ENCODE measurements around the gene PPP4R4.
"Not testable (repeated sequence)": the region's sequence is repeated elsewhere in the genome, so short reads cannot be mapped to it uniquely, and the experiment has no call there.

PPP4R4 gene

DNA sequence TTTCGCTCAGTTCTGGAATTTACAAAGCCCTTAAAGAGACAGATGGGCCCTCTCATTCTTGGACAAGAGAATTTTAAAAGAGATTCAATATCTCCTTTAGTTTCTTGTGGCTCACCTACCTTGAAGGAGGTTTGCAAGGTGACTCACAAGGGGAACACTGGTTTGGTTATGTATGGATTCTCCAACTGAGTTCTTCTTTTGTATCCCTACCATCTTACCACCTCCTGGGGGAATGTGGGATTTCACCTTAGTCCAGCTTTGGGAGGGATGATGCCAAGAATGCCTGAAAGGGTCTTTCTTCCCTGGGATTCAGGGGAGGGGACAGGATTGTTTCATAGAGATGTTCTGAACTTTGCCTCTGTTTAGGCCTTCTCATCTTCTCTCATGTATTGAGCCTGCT is 3.7 kb downstream of the PPP4R4 start:
- DNase-seq (ENCODE audit: low read depth): no peak

DNA sequence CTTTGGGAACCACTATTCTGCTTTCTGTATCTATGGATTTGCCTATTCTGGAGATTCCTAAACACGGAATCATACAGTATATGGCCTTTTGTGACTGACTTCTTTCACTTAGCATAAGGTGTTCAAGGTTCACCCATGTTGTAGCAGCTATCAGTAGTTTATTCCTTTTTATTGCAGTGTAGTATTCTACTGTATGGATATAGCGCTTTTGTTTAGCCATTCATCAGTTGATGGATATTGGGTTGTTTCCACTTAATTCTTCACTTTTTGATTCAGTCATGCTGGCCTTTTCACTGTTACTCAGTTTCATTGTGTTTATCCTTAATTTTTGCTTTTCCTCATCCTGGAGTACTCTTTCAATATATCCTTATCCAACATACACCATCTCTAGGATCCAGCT is 5.1 kb downstream of the PPP4R4 start:
- no peak for DNase-seq (ENCODE audit: low read depth)

DNA sequence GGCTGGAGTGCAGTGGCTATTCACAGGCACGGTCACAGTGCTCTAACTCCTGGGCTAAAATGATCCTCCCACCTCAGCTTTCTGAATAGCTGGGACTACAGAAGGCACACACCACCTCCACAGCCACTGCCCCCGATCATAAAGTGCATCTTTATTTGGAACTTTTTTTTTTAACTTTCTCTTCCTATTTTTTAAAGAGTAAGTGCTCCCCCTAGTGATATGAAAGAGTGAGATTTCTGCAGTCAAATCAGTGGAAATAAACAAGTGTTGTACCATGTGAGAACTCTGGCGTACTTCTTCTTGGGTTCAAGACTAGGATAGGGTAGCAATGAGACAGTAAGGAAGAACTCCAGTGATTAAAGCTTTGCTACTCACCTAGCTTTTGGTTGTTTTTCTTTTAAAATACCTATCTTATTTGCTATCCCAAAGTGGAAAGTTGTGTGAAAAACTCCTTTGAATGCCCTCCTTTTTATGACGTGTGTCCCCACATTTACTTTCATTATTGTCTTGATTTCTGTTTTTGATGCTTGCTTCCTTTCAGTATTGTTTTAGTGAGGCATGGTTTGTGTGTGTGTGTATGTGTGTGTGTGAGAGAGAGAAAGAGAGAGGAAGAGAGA is 6.6 kb downstream of the PPP4R4 start:
- no peak for DNase-seq (ENCODE audit: low read depth)

DNA sequence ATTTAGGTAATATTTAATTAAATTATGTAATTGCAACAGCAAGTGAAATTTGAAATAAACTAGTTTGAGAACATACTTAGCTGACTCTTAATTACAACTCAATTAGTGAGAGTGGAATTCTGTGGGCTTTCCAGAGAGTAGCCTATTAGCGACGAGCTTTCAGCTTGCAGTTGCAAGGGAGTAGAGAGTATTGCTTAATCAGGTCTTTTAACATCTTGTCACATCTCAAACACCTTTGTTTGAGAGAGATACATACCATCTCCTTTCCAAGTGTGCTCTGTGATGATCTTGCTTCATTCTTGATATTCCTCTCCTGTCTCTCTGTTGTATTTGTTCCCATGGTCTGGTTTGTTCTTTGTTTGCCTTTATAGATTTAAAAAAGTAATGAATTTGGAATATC is 7.7 kb downstream of the PPP4R4 start:
- DNase-seq (ENCODE audit: low read depth): no peak

DNA sequence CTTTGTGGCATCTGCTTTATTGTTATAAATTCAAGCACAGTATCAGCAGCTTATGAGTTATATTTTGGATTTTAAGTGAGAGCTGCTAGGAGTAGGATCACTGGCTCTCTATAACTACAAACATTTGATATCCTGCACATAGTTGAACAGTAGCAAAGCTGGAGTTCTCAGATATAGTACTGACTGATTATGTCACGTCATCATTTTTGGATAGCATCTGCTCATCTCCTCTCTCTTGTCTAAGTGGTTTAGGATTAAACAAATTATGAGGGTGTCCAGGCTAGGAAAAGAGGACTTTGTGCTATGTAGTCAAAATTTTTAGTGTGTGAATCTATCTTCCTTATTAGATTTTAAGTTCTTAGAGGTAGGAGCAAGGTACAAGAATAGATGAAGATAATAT is 18.4 kb downstream of the PPP4R4 start:
- DNase-seq (ENCODE audit: low read depth): no peak

DNA sequence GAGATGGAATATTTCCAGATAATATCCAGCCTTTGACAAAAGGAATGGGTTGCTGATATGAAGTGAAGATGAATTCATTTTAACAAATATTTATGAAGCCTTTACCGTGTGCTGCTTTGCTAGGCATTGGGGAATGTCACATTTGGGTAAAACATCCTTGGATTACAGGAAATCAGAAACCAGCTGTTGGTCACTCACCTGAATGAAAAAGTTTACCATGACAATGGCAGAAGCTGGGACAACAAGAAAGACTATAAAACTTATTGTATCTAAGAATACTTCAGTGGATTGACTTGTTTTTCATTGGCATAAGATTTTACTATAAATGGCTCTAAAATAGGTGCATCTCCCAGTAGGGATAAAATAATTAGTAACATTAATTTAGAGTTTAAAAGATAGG is 19.7 kb downstream of the PPP4R4 start:
- DNase-seq (ENCODE audit: low read depth): no peak

DNA sequence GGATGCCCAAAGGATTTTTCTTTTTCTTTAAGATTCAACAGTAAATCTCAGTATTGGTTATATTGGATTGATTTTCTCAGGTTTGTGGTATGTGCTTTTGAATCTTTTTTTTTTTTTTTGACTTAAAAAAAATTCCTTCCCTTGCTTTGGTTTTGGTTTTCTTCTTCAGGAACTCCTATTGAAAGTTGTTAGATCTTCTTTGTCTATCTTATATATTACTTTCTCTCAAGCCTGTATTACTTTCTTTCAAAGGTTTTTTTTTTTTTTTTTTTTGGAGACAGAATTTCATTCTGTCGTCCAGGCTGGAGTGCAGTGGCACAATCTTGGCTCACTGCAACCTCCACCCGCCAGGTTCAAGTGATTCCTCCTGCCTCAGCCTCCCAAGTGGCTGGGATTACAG is 21.9 kb downstream of the PPP4R4 start:
- DNase-seq (ENCODE audit: low read depth): no peak

DNA sequence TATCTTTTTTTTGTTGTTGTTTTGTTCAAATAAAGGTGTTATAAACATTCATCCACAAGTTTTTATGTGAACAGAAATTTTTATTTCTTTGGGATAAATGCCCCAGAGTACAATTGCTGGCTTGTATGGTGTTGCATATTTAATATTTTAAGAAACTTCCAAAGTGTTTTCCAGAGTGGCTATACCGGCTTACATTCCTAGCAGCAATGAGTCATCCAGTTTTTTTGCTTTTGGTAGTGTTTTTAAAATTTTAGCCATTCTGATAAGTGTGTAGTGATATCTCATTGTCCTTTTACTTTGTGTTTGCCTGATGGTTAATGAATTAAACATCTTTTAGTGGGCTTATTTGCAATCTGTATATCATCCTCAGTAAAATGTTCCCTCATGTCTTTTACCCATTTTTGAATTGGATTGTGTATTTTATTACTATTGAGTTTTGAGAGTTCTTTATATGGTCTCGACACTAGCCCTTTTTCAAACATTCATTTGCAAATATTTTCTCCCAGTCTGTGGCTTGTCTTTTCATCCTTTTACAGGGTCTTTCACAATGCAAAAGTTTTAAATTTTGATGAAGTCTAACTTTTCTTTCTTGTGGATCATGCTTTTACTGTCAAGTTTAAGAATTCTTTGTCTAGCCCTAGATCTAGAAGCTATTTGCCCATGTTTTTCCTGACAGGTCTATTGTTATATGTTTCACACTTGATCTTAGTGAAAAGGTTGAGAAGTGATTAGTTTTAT is 29.5 kb downstream of the PPP4R4 start:
- DNase-seq (ENCODE audit: low read depth): no peak

DNA sequence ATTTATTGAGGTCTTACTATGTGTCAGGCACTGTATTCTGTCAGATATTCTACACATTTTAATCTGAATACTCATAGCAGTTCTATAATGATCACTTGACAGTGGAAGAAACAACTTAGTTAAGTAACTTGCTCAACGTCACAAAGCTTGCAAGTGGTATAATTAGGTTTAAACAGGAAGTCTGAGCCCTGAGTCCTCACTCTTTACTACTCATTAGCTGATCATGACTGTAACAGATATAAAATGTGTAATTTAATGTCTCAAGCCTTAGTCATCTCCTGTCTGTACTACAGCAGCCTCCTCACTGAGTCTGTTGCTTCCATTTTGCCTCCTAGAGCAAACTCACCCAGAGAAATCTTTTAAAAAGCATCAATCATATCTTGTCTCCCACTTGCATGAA is 38.9 kb downstream of the PPP4R4 start:
- no peak for DNase-seq (ENCODE audit: low read depth)

DNA sequence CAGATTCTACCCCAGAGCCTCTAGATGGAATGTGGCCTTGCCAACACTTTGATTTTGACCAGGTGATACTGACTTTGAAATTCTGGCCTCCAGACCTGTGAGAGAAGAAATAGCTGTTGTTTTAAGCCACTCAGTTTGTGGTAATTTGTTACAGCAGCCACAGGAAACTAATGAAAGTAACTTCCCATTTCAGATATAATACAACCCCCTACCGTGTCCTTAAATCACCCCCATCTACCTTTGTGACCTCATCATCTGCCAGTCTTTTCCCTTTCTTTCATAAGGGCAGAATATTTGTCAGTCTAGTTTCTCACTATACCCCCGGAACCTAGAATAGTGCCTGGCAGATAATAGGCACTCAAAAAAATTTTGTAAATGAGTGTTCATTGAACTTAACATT is 39.6 kb downstream of the PPP4R4 start:
- DNase-seq (ENCODE audit: low read depth): no peak

DNA sequence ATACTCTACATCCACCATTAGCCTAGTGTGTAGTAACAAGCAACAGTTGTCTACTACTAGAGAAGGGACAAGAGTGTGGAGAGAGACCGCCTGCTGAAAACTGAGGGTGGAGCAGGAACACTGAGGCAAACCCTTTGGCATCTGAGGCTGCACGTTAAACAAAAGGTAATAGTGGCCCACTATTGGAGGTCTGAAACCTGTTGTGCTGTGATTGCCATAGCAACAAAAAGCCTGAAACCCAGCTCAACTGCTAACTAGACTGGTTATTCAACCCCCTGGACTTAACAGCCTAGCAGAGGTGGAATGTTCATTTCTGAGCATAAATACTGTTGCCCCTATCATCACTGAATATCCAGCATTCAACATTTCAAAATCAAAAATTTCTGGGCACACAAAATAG is 43.0 kb downstream of the PPP4R4 start:
- DNase-seq (ENCODE audit: low read depth): no peak

DNA sequence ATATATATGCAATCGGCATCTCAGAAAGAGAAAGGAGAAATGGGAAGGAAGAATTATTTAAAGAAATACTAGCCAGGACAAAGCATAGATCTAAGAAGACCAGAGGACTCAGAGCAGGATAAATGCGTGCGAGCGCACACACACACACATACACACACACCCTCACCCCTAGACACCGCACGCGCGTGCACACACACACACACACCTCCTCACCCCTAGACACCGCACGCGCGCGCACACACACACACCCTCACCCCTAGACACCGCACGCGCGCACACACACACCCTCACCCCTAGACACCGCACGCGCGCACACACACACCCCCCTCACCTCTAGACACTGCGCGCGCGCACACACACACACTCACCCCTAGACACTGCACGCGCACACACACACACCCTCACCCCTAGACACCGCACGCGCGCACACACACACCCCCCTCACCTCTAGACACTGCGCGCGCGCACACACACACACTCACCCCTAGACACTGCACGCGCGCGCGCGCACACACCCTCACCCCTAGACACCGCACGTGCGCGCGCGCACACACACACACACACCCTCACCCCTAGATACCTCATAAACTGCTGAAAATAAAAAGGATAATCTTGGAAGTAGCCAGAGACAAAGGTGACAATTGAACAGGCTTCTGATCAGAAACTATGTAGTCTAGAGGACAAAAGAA is 44.2 kb downstream of the PPP4R4 start:
- not testable (repeated sequence) for DNase-seq (ENCODE audit: low read depth)

DNA sequence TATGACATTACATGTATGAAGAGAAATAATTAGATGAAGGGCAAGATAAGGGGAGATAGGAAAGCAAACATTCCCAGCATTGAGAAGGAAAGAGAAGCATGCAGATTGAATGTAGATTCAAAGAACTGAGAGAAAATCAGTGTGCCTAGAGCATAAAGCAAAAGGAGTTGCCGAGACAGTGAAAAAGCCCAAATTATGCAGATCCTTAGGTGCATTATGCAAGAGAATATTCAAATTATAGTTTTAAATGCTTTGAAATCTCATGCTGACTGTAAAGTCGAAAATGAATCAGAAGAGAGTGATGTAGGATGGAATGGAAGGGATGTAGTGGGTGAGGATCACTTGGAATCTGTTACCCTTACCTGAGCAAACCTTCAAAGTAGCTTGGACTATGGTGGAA is 49.9 kb downstream of the PPP4R4 start:
- no peak for DNase-seq (ENCODE audit: low read depth)

DNA sequence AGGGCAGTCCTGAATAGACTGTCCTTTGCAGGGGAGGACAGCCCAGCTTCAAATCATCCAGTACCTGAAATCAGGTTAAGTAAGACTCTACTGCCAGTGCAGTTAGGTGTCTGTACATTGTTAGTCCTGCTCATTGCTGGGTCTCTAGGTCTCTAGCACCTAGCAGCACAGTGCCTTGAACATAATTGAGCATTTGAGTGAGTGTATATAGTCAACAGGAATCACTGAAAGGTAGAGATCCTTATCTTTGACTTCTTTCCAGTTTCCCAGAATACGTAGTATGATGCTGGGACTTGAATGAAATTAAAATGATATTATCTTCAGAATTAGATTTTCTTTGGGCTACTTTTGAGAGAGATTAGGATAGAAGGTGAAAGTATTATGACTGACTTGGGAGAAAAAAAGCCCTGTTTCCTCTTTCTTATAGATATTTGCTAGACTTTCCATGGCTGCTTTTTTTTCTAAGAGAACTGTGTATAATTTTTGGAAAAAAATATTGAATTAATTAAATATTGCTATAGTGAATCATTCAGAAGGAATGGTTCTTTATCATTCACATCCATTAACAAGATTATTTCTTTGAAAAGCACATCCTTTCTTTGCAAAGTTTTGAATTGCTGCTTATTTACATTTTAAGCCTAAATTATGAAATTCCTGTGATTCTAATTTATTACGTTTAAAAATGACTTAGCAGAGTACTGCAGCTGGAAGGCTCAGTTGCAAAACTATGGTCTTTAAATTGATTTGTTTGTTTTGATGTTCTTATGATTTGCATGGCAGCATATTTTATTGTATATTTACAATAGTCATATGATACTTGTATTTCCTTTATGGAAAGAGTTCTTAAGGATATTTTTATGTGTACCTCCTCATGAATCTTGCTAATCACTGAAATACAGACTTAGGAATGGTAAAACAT is 51.6 kb downstream of the PPP4R4 start:
- DNase-seq (ENCODE audit: low read depth): no peak

DNA sequence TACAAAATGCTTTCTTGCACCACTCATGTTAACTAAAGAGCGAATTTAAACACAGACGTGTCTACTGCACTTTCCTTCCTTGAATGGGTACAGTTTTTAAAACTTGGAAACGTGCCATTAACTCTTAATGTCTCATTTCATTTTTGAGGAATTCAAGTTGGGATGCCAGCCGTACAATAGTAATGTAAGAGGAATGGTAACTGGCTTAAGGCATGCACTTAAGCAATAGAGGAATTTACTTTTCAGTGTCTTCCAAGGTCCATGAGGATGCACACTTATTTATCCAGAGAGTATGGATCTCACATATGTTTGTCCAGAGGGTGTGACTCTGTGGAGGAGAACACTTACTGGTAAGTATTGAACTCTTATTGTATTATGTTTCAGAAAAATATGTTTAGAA is 52.9 kb downstream of the PPP4R4 start:
- no peak for DNase-seq (ENCODE audit: low read depth)

DNA sequence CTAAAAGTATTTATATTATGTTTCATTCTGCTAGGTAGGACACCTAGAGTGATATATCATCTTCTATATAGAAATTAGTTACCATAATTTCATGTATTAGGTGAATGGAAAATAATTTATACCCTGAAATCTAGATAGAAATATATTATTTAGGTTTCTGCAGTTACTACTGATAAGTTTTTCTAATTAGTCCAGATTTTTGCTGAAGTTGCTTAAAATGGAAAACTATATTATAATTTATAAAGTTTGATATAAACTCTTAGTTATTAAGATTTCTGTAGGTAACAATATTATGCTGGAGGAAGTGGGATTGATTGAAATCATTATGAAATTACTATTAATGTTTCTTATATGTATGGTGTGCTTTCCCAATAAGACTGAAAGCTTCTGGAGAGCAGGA is 62.9 kb downstream of the PPP4R4 start:
- no peak for DNase-seq (ENCODE audit: low read depth)

DNA sequence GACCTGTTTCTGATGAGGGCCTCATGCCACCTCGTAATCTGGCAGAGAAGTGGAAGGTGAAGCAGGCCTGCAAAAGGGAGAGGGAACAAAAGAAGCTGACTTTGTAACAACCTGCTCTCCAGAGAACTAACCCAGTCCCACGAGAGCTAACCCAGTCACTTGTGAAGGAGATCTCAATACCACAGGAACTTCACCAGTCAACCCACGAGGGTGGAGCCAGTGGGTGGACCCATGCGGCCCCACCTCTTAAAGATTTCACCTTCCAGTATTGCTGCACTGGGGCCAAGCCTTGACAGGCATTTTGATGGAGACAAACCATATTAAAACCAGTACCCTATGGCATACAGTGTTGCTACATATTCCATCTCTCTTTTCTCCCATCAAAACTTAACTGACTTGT is 63.9 kb downstream of the PPP4R4 start:
- no peak for DNase-seq (ENCODE audit: low read depth)

DNA sequence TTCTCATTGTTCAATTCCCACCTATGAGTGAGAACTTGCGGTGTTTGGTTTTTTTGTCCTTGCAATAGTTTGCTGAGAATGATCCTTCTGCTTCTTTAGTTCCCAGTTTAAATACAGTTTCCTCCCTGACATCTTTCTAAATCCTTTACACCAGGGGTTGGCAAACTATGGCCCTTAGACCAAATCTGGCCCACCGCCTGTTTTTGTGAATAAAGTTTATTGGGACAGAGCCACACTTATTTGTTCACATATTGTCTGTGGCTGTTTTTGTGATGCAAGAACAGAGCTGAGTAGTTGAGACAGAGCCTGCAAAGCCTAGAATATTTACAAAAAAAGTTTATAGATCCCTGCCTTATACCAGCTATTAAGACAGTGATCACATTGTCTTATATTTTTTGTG is 65.3 kb downstream of the PPP4R4 start:
- DNase-seq (ENCODE audit: low read depth): no peak

DNA sequence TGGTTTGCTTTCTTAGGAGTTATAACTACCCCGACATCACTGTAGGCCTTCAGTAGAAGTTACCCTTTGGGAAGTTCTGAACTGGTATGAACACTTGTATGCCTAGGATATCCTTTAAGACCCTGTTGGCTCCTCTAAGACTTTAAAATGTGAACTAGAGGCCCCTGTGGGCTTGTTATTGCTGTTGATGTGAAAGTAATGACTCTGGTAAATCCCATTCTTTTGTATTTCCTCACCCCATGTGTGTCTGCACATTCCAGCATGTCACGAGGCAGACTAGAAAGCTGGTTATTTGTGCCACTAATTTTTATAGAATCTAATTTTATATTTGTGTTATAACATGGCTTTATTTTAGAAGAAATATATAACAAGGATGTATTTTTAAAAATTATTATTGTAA is 70.1 kb downstream of the PPP4R4 start:
- DNase-seq (ENCODE audit: low read depth): no peak

DNA sequence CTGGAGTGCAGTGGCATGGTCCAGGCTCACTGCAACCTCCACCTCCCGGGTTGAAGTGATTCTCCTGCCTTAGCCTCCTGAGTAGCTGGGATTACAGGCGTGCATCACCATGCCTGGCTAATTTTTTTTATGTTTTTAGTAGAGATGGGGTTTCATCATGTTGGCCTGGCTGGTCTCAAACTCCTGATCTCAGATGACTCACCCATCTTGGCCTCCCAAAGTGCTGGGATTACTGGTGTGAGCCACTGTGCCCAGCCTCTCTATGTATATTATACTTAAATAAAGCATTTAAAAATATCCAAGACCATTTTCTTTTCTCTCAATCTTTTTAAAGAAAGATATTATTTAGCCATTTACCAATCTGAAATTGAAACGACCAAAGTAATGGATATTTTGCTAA is 90.1 kb downstream of the PPP4R4 start:
- not testable (repeated sequence) for DNase-seq (ENCODE audit: low read depth)

DNA sequence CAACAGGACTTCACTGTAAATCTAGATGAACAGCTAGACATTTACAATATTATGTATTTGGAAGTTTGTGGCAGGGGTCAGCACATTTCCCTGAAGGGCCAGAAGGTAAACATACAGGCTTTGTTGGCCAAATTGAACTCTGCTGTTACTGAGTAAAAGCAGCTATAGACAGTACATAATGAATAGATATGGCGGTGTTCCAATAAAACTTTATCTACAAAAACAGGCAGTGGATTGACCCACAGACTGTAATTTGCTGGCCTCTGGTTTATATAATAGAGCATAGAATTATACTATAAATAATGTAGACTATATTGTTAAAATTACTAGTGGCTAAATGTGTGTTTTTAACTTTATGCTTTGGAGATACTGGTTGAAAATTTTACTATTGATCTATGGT is 93.2 kb downstream of the PPP4R4 start:
- no peak for DNase-seq (ENCODE audit: low read depth)

DNA sequence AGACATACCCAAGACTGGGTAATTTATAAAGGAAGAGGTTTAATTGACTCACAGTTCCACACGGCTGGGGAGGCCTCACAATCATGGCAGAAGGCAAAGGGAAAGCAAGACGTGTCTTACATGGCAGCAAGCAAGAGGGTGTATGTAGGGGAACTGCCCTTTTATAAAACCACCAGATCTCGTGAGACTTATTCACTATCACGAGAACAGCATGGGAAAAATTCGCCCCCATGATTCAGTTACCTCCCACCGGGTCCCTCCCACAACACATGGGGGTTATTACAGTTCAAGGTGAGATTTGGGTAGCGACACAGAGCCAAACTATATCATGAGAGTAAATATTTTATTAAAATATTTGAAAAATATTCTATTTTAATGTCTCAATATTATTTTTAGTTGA is 94.5 kb downstream of the PPP4R4 start:
- DNase-seq (ENCODE audit: low read depth): not testable (repeated sequence)

DNA sequence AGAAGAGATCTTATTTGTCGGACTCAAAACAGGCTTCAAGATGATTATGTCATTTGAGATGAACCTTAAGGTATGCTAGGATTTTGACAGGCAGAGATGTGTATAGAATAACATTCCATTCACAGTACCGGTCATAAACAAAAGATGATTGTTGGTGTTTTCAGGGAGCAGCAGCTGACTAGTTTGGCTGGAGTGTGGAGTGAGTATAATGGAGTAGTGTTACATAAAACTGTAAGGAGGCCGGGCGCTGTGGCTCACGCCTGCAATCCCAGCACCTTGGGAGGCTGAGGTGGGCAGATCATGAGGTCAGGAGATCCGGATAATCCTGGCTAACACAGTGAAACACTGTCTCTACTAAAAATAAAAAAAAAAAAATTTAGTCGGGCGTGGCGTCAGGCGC is 95.0 kb downstream of the PPP4R4 start:
- no peak for DNase-seq (ENCODE audit: low read depth)

All from activated T-cell treated with anti-CD3 and anti-CD28 coated beads for 24 hours (primary cell).